ENCODE data around the gene DLGAP1. TPM values are rescaled to one million over a fixed set of nuclear protein-coding genes. Genes with fewer than 3 reads are reported as not detected.

Gene DLGAP1
- total and polyA plus RNA-seq, 2 of the 8 experiments (the other 6 are each of a cell fraction or from before 2014, with no cell fraction given): 11.8 to 16.9 TPM

GRCh38 chr18:4276953-4277585 lies 178.0 kb downstream of the DLGAP1 start:
- DNase-seq (ENCODE audit: low read depth in 1 of 2, low spot score in 2 of 2): no peak
- Histone ChIP-seq H3K23ac (ENCODE audit: insufficient read length) (no peak overlapping the region), H2BK120ac (replicated peaks; ENCODE audit: low read depth, low read length) (no peak overlapping the region), H3K4me2 (ENCODE audit: insufficient read depth in 1 of 2, low read depth in 2 of 2, low read length in 2 of 2) (no peak overlapping the region), H3K14ac (ENCODE audit: insufficient read length) (no peak overlapping the region), H3K79me1 (ENCODE audit: low read depth, low read length) (peaks cover 2% of the 10 kb centered on the region; the same call in 1 of the 2 replicates), H3K4me3 (ENCODE audit: extremely low read depth in 1 of 4, insufficient read depth in 2 of 4, low read depth in 3 of 4, low read length in 4 of 4) (no peak overlapping the region), H2AFZ (ENCODE audit: low read length) (no peak overlapping the region), H2AK5ac (ENCODE audit: low read depth, low read length) (no peak overlapping the region), H3K4ac (replicated peaks; ENCODE audit: insufficient read length, low read depth, low read length) (no peak overlapping the region), H4K5ac (ENCODE audit: insufficient read length, low read depth, low read length) (no peak overlapping the region), H4K8ac (ENCODE audit: extremely low read depth, insufficient read depth, low read length) (no peak overlapping the region), H3K18ac (ENCODE audit: extremely low read depth, low read length) (no peak overlapping the region), H3K9me3 (ENCODE audit: insufficient read depth in 2 of 2, low read depth in 1 of 2, low read length in 1 of 2) (no peaks in the 10 kb centered on the region), H2BK5ac (ENCODE audit: low read depth, low read length) (no peak overlapping the region), H4K20me1 (replicated peaks in 1 of 2; ENCODE audit: control insufficient read depth in 1 of 2, insufficient read depth in 2 of 2, low read length in 2 of 2) (peaks cover 0 to 2% of the 10 kb centered on the region in 2 experiments), H4K91ac (replicated peaks; ENCODE audit: insufficient read length, low read length) (no peak overlapping the region), H2BK20ac (ENCODE audit: low read length) (no peak overlapping the region), H3K27ac (ENCODE audit: low read depth, low read length) (no peak overlapping the region), H2BK15ac (ENCODE audit: low read length) (no peak overlapping the region), H3K9ac (replicated peaks in 1 of 4; ENCODE audit: extremely low read depth in 1 of 4, low read depth in 3 of 4, low read length in 3 of 4) (no peak overlapping the region), H3K4me1 (replicated peaks in 1 of 4; ENCODE audit: control insufficient read depth in 3 of 4, insufficient read depth in 4 of 4, low read length in 3 of 4) (no peaks in the 10 kb centered on the region), H2BK12ac (ENCODE audit: low read depth, low read length) (no peak overlapping the region), H3K56ac (replicated peaks; ENCODE audit: insufficient read length, low read depth, low read length) (no peak overlapping the region), H3K79me2 (ENCODE audit: control insufficient read depth in 1 of 2, insufficient read depth in 2 of 2, low read length in 2 of 2) (no peaks in the 10 kb centered on the region), H3K23me2 (ENCODE audit: low read depth, low read length) (no peaks in the 10 kb centered on the region), H3K36me3 (ENCODE audit: control insufficient read depth in 2 of 4, insufficient read depth in 4 of 4, low read length in 3 of 4) (no peaks in the 10 kb centered on the region), H3K27me3 (replicated peaks in 1 of 4; ENCODE audit: control insufficient read depth in 3 of 4, extremely low read depth in 1 of 4, insufficient read depth in 3 of 4, low read length in 3 of 4) (peaks cover 0 to 1% (median 0%) of the 10 kb centered on the region in 4 experiments; a peak in 1 of 7 replicates)
- TF ChIP-seq KDM5A (IDR thresholded peaks at IDR 0.05; ENCODE audit: low read length) (no peak), RFX5 (IDR thresholded peaks at IDR 0.05; ENCODE audit: borderline replicate concordance, low read depth, low read length) (no peak), RBBP5 (IDR thresholded peaks at IDR 0.05; ENCODE audit: borderline replicate concordance, low read depth, low read length) (no peak), CREB1 (IDR thresholded peaks at IDR 0.05) (no peak), SP1 (IDR thresholded peaks at IDR 0.05; ENCODE audit: low read depth, low read length) (no peak), MAFK (IDR thresholded peaks at IDR 0.05; ENCODE audit: low read depth, low read length) (no peak), YY1 (IDR thresholded peaks at IDR 0.05; ENCODE audit: low read depth, low read length) (no peak), TAF1 (IDR thresholded peaks at IDR 0.05; ENCODE audit: low read depth, low read length) (no peak), SUZ12 (IDR thresholded peaks at IDR 0.05; ENCODE audit: low read length) (no peak)
- no peak for FAIRE-seq
- POLR2A ChIA-PET (ENCODE audit: partially characterized antibody): no interaction called here
- WGBS, 2 experiments (ENCODE audit: extremely low coverage in 1 of 2, insufficient coverage in 1 of 2, insufficient read length in 1 of 2, insufficient replicate concordance in 2 of 2, low coverage in 1 of 2, low lambda C conversion rate in 2 of 2, missing lambda C conversion rate in 1 of 2): 88 to 100% methylated on average over 1 to 5 of the region's 5 CpGs
- CTCF ChIA-PET (ENCODE audit: partially characterized antibody): no interaction called here
